ENCODE data around the gene CLCA4. TPM values are rescaled to one million over a fixed set of nuclear protein-coding genes. Genes with fewer than 3 reads are reported as not detected.

Gene CLCA4
- total RNA-seq, 6 donors from 2014 or later = 1.0 TPM; not detected in 5

- Histone ChIP-seq H3K4me1 (peaks cover 0 to 32% (median 9%) of the 10 kb centered on the region in 4 donors), H3K36me3 (no peaks in the 10 kb centered on the region), H3K27me3 (no peaks in the 10 kb centered on the region), H3K9me3 (no peaks in the 10 kb centered on the region), H3K4me3 (peak overlapping the region in 3 of 4 donors; percentile 13 to 46 (median 25)), H3K27ac (peak overlapping the region in 3 of 4 donors; percentile 52 to 81 (median 62))
- 72 to 74% methylated on average over 18 of the region's 18 CpGs for WGBS, 2 donors
- ATAC-seq (ENCODE audit: low FRiP score in 2 of 2) = peak in 1 of 2 donors; percentile 20
- DNase-seq = no peak
- TF ChIP-seq, protein P1, sequence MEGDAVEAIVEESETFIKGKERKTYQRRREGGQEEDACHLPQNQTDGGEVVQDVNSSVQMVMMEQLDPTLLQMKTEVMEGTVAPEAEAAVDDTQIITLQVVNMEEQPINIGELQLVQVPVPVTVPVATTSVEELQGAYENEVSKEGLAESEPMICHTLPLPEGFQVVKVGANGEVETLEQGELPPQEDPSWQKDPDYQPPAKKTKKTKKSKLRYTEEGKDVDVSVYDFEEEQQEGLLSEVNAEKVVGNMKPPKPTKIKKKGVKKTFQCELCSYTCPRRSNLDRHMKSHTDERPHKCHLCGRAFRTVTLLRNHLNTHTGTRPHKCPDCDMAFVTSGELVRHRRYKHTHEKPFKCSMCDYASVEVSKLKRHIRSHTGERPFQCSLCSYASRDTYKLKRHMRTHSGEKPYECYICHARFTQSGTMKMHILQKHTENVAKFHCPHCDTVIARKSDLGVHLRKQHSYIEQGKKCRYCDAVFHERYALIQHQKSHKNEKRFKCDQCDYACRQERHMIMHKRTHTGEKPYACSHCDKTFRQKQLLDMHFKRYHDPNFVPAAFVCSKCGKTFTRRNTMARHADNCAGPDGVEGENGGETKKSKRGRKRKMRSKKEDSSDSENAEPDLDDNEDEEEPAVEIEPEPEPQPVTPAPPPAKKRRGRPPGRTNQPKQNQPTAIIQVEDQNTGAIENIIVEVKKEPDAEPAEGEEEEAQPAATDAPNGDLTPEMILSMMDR (IDR thresholded peaks at IDR 0.05) = no peak
- TF ChIP-seq POLR2A (IDR thresholded peaks at IDR 0.05) (no peak), POLR2AphosphoS5 (IDR thresholded peaks at IDR 0.05) (no peak), EP300 (IDR thresholded peaks at IDR 0.05) (no peak)
Measured at GRCh38 chr1:86502721-86503405, 44.0 kb upstream of the CLCA4 start.

DNA sequence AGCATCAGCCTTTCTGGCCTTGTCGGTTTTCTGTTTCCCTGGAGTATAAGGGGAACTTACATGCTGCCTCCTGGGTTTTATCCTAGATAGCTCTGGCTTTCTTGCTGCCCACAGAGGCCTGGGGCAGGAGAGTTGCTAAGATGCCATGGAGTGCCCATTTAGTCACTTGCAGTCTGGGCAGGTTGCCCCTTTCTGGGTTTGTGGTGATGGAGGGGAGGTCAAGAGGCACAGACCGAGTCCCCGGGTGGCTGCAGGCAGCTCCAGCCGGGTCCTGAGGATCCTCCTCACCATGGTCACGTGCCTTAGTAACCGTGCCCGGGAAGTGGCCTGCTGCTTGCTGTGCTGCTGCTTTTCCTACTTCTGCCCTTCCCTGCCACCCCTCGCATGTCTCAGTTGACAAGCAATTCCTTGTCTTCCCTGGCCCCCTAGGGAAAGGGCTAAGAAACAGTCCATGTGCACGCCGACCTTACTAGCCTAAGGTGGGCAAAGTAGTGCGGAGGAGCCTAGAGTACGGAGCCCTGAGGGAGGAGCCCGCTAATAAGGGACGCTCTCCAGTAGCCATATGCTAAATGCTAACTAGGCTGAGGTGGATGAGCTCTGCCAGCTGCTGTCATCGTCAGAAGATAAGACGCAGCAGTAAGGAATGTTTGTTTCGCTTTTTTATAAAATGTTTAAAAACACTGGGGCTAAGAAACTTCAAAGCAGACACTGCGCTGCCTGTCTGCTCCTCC lies 43.3 kb upstream of the CLCA4 start:
- TF ChIP-seq POLR2AphosphoS5 (IDR thresholded peaks at IDR 0.05) (no peak), POLR2A (IDR thresholded peaks at IDR 0.05) (no peak), EP300 (IDR thresholded peaks at IDR 0.05) (no peak)
- TF ChIP-seq, protein P1 (IDR thresholded peaks at IDR 0.05) = no peak
- Histone ChIP-seq H3K27me3 (no peaks in the 10 kb centered on the region), H3K36me3 (no peaks in the 10 kb centered on the region), H3K27ac (peak overlapping the region; percentile 39 to 81 (median 57)), H3K4me1 (peaks cover 0 to 36% (median 12%) of the 10 kb centered on the region in 4 donors), H3K9me3 (no peaks in the 10 kb centered on the region), H3K4me3 (peak overlapping the region in 3 of 4 donors; percentile 13 to 46 (median 34))
- DNase-seq (peak; percentile 43 to 86), ATAC-seq (ENCODE audit: low FRiP score in 2 of 2) (peak; percentile 25 to 38)
- 36 to 44% methylated on average over 16 to 18 of the region's 18 CpGs for WGBS, 2 donors

DNA sequence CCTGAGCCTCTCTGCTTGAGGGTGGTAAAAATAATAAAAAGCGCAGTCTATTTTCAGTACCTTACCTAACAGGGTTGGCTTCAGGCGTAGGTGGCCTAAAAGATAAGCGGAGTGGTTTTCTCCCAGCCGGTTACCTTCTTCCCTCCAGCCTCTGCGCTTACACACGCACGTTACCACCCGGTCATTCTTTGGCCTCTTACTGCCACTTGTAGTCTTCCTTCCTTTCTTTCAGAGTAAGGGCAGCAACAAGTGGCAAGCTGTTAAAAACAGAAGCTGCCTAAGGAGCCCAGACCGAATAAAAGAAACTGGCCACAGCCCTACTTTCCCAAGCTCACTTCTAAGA lies 42.8 kb upstream of the CLCA4 start:
- DNase-seq (peak in 1 of 2 donors; percentile 65), ATAC-seq (ENCODE audit: low FRiP score in 2 of 2) (peak; percentile 16 to 74)
- H3K4me3 ChIP-seq = peak overlapping the region in 3 of 4 donors; percentile 13 to 46 (median 34)
- TF ChIP-seq, protein P1 (IDR thresholded peaks at IDR 0.05) = no peak
- TF ChIP-seq POLR2A (IDR thresholded peaks at IDR 0.05) (no peak), EP300 (IDR thresholded peaks at IDR 0.05) (peak in 1 of 4 donors; percentile 35), POLR2AphosphoS5 (IDR thresholded peaks at IDR 0.05) (no peak)
- H3K27ac ChIP-seq = peak overlapping the region; percentile 39 to 81 (median 57)
- H3K4me1 ChIP-seq = peaks cover 0 to 36% (median 12%) of the 10 kb centered on the region in 4 donors
- H3K9me3 ChIP-seq = no peaks in the 10 kb centered on the region
- no peaks in the 10 kb centered on the region for H3K36me3 ChIP-seq
- H3K27me3 ChIP-seq = no peaks in the 10 kb centered on the region
- 38 to 49% methylated on average over 9 of the region's 9 CpGs for whole genome bisulfite sequencing, 2 donors

DNA sequence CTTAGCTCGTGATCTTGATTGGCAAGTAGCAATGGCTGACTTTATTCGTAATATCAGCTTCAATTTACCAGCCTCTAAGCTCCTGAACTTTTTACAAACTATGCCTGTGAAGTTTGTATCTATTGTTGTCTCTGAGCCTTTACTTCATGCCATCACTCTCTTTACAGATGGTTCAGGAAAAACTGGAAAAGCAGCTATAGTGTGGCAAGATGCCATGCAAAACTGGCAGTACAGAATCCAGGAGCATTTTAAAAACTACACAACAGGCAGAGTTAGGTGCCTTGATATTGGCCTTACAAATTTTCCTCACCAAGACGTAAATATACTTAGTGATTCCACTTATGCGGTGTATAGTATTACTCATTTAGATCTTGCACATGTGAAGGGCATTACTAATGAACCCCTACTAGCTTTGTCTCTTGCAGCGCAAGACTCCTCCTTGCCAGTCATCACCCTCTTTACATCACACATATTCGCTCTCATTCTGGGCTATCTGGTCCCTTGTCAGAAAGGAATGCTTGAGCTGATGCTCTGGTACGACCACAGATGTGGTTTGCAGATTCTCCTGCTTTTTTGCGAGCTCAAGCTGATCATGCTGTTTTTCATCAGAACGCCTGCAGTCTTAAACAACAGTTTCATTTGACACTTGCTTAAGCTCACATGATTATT lies 41.8 kb upstream of the CLCA4 start:
- Histone ChIP-seq H3K27me3 (no peaks in the 10 kb centered on the region), H3K4me3 (no peak overlapping the region), H3K9me3 (no peaks in the 10 kb centered on the region), H3K27ac (no peak overlapping the region), H3K36me3 (no peaks in the 10 kb centered on the region), H3K4me1 (peaks cover 0 to 36% (median 12%) of the 10 kb centered on the region in 4 donors)
- TF ChIP-seq POLR2A (IDR thresholded peaks at IDR 0.05) (no peak), POLR2AphosphoS5 (IDR thresholded peaks at IDR 0.05) (no peak)
- TF ChIP-seq, protein P1 (IDR thresholded peaks at IDR 0.05) = no peak
- 88 to 89% methylated on average over 9 of the region's 9 CpGs for WGBS, 2 donors
- ATAC-seq (ENCODE audit: low FRiP score in 2 of 2) (no peak), DNase-seq (no peak)

All from upper lobe of left lung (tissue), 6 donors.